ENCODE measurements around the gene CREB5.

The CREB5 gene

DNA sequence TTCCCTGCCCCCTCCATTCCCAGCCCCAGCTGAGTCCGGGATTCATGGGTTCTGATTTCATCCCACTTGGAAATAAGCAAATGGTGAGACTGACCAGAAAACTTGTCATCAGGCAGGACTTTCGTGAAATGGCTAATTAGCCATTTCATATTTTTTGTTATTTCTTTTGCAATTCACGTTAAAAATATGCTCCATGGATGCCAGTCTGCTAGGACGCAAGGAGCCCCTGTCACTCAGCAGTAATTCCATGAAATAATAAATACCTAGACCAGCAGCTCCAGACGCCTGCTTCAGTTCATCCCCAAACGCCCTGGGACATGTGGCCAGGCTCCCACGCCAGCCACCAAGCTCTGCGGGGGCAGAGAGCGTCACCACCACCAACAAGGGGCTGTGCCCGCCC lies 434.9 kb downstream of the CREB5 start:
- H3K9me3 ChIP-seq (ENCODE audit: insufficient read depth, low read depth, low read length), result no peaks in the 10 kb centered on the region
- H3K4me3 ChIP-seq (ENCODE audit: low read length), result no peak overlapping the region
- H3K9ac ChIP-seq (ENCODE audit: low read depth, low read length), result no peak overlapping the region
- H3K4me1 ChIP-seq (ENCODE audit: insufficient read depth, low read length), result no peaks in the 10 kb centered on the region
- 95% methylated on average over 10 of the region's 10 CpGs for WGBS
- H3K27me3 ChIP-seq (ENCODE audit: insufficient read depth, low read length), result peaks cover 11% of the 10 kb centered on the region; the same call in 1 of the 2 replicates
- no peak overlapping the region for H3K27ac ChIP-seq (ENCODE audit: low read depth, low read length)
- no peaks in the 10 kb centered on the region for H3K36me3 ChIP-seq (ENCODE audit: insufficient read depth, low read length)

- H3K9me3 ChIP-seq (ENCODE audit: insufficient read depth, low read depth, low read length), result no peaks in the 10 kb centered on the region
- 96% methylated on average over 13 of the region's 13 CpGs for WGBS
- H3K9ac ChIP-seq (ENCODE audit: low read depth, low read length), result no peak overlapping the region
- no peaks in the 10 kb centered on the region for H3K36me3 ChIP-seq (ENCODE audit: insufficient read depth, low read length)
- no peak overlapping the region for H3K27ac ChIP-seq (ENCODE audit: low read depth, low read length)
- no peaks in the 10 kb centered on the region for H3K4me1 ChIP-seq (ENCODE audit: insufficient read depth, low read length)
- peaks cover 16% of the 10 kb centered on the region; the same call in 1 of the 2 replicates for H3K27me3 ChIP-seq (ENCODE audit: insufficient read depth, low read length)
- H3K4me3 ChIP-seq (ENCODE audit: low read length), result no peak overlapping the region
Observed at GRCh38 chr7:28847681-28848080, 435.4 kb downstream of the CREB5 start.

GRCh38 chr7:28848906-28849305 lies 436.6 kb downstream of the CREB5 start:
- Histone ChIP-seq H3K36me3 (ENCODE audit: insufficient read depth, low read length) (no peaks in the 10 kb centered on the region), H3K9me3 (ENCODE audit: insufficient read depth, low read depth, low read length) (no peaks in the 10 kb centered on the region), H3K4me1 (ENCODE audit: insufficient read depth, low read length) (peaks cover 7% of the 10 kb centered on the region), H3K27me3 (ENCODE audit: insufficient read depth, low read length) (peaks cover 28% of the 10 kb centered on the region), H3K27ac (ENCODE audit: low read depth, low read length) (no peak overlapping the region), H3K9ac (ENCODE audit: low read depth, low read length) (no peak overlapping the region), H3K4me3 (ENCODE audit: low read length) (no peak overlapping the region)
- WGBS, result 96% methylated on average over 15 of the region's 15 CpGs

DNA sequence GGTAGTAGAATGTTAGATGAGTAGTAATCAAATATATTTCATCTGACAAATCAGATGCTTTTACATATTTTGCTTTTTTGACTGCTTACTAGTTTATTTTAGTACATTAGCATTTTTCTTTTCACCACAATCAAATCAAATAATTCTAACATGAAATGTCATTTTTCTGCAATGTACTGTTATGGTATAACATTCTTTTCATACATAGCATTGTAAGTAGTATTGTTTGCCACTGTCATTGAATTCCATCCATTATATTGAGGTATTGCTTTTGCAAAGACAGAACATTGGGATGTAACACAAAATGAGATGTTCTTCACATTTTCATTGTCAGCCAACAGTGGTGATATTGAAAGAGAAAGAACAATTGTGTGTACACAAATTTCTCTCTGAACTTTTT lies 438.4 kb downstream of the CREB5 start:
- H3K4me1 ChIP-seq (ENCODE audit: insufficient read depth, low read length), result peaks cover 7% of the 10 kb centered on the region
- no peaks in the 10 kb centered on the region for H3K9me3 ChIP-seq (ENCODE audit: insufficient read depth, low read depth, low read length)
- H3K4me3 ChIP-seq (ENCODE audit: low read length), result no peak overlapping the region
- H3K9ac ChIP-seq (ENCODE audit: low read depth, low read length), result no peak overlapping the region
- H3K36me3 ChIP-seq (ENCODE audit: insufficient read depth, low read length), result no peaks in the 10 kb centered on the region
- H3K27ac ChIP-seq (ENCODE audit: low read depth, low read length), result no peak overlapping the region
- H3K27me3 ChIP-seq (ENCODE audit: insufficient read depth, low read length), result peaks cover 30% of the 10 kb centered on the region

- no peak overlapping the region for H3K27ac ChIP-seq (ENCODE audit: low read depth, low read length)
- peaks cover 7% of the 10 kb centered on the region for H3K4me1 ChIP-seq (ENCODE audit: insufficient read depth, low read length)
- no peaks in the 10 kb centered on the region for H3K9me3 ChIP-seq (ENCODE audit: insufficient read depth, low read depth, low read length)
- H3K27me3 ChIP-seq (ENCODE audit: insufficient read depth, low read length), result peaks cover 30% of the 10 kb centered on the region
- whole genome bisulfite sequencing, result 63% methylated on average over 4 of the region's 4 CpGs
- H3K4me3 ChIP-seq (ENCODE audit: low read length), result peak overlapping the region; percentile 67
- no peak overlapping the region for H3K9ac ChIP-seq (ENCODE audit: low read depth, low read length)
- no peaks in the 10 kb centered on the region for H3K36me3 ChIP-seq (ENCODE audit: insufficient read depth, low read length)
Observed at GRCh38 chr7:28853150-28853549, 440.8 kb downstream of the CREB5 start.

- Histone ChIP-seq H3K9me3 (ENCODE audit: insufficient read depth, low read depth, low read length) (no peaks in the 10 kb centered on the region), H3K4me3 (ENCODE audit: low read length) (peak overlapping the region; percentile 67), H3K27me3 (ENCODE audit: insufficient read depth, low read length) (peaks cover 30% of the 10 kb centered on the region), H3K9ac (ENCODE audit: low read depth, low read length) (peak overlapping the region; percentile 69), H3K4me1 (ENCODE audit: insufficient read depth, low read length) (peaks cover 7% of the 10 kb centered on the region), H3K27ac (ENCODE audit: low read depth, low read length) (no peak overlapping the region), H3K36me3 (ENCODE audit: insufficient read depth, low read length) (no peaks in the 10 kb centered on the region)
- 10% methylated on average over 63 of the region's 63 CpGs for WGBS
Observed at GRCh38 chr7:28853834-28854749, 441.8 kb downstream of the CREB5 start.

DNA sequence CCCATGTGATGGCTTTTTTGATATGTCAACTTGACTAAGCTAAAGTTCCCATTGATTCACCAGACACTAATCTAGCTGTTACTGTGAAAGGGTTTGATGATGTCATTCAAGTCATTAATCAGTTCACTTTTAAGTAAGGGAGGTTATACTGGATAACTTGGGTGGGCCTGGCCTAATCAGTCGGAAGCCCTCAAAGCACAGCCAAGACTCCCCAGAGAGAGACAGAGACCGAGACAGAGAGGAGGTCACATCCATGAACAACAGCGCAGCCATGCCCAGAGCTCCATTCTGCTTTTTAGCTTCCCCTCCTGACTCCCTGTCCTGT lies 442.4 kb downstream of the CREB5 start:
- no peaks in the 10 kb centered on the region for H3K36me3 ChIP-seq (ENCODE audit: insufficient read depth, low read length)
- peaks cover 30% of the 10 kb centered on the region for H3K27me3 ChIP-seq (ENCODE audit: insufficient read depth, low read length)
- WGBS, result 93% methylated on average over 3 of the region's 3 CpGs
- H3K9ac ChIP-seq (ENCODE audit: low read depth, low read length), result no peak overlapping the region
- no peaks in the 10 kb centered on the region for H3K9me3 ChIP-seq (ENCODE audit: insufficient read depth, low read depth, low read length)
- H3K27ac ChIP-seq (ENCODE audit: low read depth, low read length), result no peak overlapping the region
- no peak overlapping the region for H3K4me3 ChIP-seq (ENCODE audit: low read length)
- peaks cover 7% of the 10 kb centered on the region for H3K4me1 ChIP-seq (ENCODE audit: insufficient read depth, low read length)

GRCh38 chr7:28855538-28856217 lies 443.4 kb downstream of the CREB5 start:
- H3K4me1 ChIP-seq (ENCODE audit: insufficient read depth, low read length), result peaks cover 7% of the 10 kb centered on the region
- WGBS, result 83% methylated on average over 4 of the region's 4 CpGs
- peaks cover 30% of the 10 kb centered on the region for H3K27me3 ChIP-seq (ENCODE audit: insufficient read depth, low read length)
- no peak overlapping the region for H3K4me3 ChIP-seq (ENCODE audit: low read length)
- no peak overlapping the region for H3K27ac ChIP-seq (ENCODE audit: low read depth, low read length)
- H3K9me3 ChIP-seq (ENCODE audit: insufficient read depth, low read depth, low read length), result no peaks in the 10 kb centered on the region
- H3K36me3 ChIP-seq (ENCODE audit: insufficient read depth, low read length), result no peaks in the 10 kb centered on the region
- H3K9ac ChIP-seq (ENCODE audit: low read depth, low read length), result no peak overlapping the region

GRCh38 chr7:28856656-28857055 lies 444.3 kb downstream of the CREB5 start:
- H3K4me3 ChIP-seq (ENCODE audit: low read length), result no peak overlapping the region
- H3K9me3 ChIP-seq (ENCODE audit: insufficient read depth, low read depth, low read length), result no peaks in the 10 kb centered on the region
- H3K27me3 ChIP-seq (ENCODE audit: insufficient read depth, low read length), result peaks cover 24% of the 10 kb centered on the region
- WGBS, result 90% methylated on average over 5 of the region's 5 CpGs
- no peak overlapping the region for H3K27ac ChIP-seq (ENCODE audit: low read depth, low read length)
- H3K36me3 ChIP-seq (ENCODE audit: insufficient read depth, low read length), result no peaks in the 10 kb centered on the region
- peaks cover 7% of the 10 kb centered on the region for H3K4me1 ChIP-seq (ENCODE audit: insufficient read depth, low read length)
- H3K9ac ChIP-seq (ENCODE audit: low read depth, low read length), result no peak overlapping the region

GRCh38 chr7:28858206-28858605 lies 445.9 kb downstream of the CREB5 start:
- WGBS, result 93% methylated on average over 1 of the region's 1 CpG

GRCh38 chr7:28858895-28859294 lies 446.6 kb downstream of the CREB5 start:
- Histone ChIP-seq H3K9ac (ENCODE audit: low read depth, low read length) (no peak overlapping the region), H3K4me3 (ENCODE audit: low read length) (no peak overlapping the region), H3K36me3 (ENCODE audit: insufficient read depth, low read length) (no peaks in the 10 kb centered on the region), H3K4me1 (ENCODE audit: insufficient read depth, low read length) (no peaks in the 10 kb centered on the region; the same call in 1 of the 2 replicates), H3K9me3 (ENCODE audit: insufficient read depth, low read depth, low read length) (no peaks in the 10 kb centered on the region), H3K27me3 (ENCODE audit: insufficient read depth, low read length) (peaks cover 2% of the 10 kb centered on the region), H3K27ac (ENCODE audit: low read depth, low read length) (no peak overlapping the region)
- 96% methylated on average over 5 of the region's 6 CpGs for WGBS

More at GRCh38 chr7:28858206-28858605, 445.9 kb downstream of the CREB5 start:
- H3K4me3 ChIP-seq (ENCODE audit: low read length), result no peak overlapping the region
- no peak overlapping the region for H3K27ac ChIP-seq (ENCODE audit: low read depth, low read length)
- no peaks in the 10 kb centered on the region for H3K36me3 ChIP-seq (ENCODE audit: insufficient read depth, low read length)
- peaks cover 9% of the 10 kb centered on the region for H3K27me3 ChIP-seq (ENCODE audit: insufficient read depth, low read length)
- H3K4me1 ChIP-seq (ENCODE audit: insufficient read depth, low read length), result peaks cover 4% of the 10 kb centered on the region
- H3K9me3 ChIP-seq (ENCODE audit: insufficient read depth, low read depth, low read length), result no peaks in the 10 kb centered on the region
- no peak overlapping the region for H3K9ac ChIP-seq (ENCODE audit: low read depth, low read length)
